Islet precursor cell (in vitro differentiated cells): ENCODE measurements around the gene CHD8.

Source experiments
- DNase-seq: peaks from one replicate; pipeline ENCODE4 v3.0.0-alpha.2; 2018

Gene CHD8

DNA sequence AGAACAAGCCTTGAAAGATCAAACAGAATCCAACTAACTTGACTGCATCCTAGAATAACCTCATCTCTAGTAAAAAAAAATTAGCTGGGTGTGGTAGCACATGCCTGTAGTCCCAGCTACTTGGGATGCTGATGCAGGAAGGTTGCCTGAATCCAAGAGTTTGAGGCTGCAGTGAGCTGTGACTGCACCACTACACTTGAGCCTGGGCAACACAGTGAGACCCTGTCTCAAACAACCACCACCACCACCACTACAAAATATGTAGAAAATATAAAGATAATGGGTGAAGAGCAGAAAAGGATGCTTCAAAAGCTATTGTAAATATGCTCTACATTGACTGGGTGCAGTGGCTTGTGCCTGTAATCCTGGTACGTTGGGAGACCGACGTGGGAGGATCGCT, 99.4 kb downstream of the CHD8 start:
- DNase-seq: no peak

DNA sequence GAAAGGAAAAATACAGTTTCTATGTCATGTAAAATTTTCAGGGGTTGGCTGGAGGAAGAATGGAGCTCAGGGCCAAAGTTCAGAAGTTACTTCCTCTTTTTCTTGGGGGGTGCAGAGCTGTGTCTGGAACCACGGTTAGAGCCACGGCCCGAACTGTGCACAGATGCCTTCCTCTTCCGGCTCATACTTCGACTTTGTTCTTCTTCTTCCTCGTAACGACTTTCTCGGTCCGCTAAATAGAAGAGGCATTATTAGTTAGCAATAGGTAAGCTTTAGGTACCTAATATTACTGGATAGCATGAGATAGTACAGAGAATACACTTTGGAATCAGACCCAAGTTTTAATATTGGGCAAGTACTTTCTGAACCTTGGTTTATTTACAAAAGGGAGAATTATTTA, 103.3 kb downstream of the CHD8 start:
- DNase-seq: no peak

DNA sequence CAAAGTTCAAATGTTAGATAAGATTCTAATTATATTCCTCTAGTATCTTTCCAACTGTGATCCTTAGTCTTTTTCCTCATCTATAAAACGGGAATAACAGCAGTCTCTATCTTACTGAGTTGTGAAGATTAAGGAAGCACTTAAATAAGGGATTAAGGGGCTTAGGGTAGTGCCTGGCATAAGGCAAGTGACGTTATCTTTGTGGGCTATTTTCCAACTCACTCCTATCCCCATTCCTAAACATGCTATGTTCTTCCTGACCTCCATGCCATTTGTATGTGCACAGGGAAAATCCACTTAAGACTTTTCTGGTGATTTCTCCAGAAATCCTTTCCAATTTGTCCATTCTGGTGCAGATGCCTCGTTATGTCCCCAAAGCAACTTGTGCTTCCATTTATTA, 105.4 kb downstream of the CHD8 start:
- DNase-seq: no peak

DNA sequence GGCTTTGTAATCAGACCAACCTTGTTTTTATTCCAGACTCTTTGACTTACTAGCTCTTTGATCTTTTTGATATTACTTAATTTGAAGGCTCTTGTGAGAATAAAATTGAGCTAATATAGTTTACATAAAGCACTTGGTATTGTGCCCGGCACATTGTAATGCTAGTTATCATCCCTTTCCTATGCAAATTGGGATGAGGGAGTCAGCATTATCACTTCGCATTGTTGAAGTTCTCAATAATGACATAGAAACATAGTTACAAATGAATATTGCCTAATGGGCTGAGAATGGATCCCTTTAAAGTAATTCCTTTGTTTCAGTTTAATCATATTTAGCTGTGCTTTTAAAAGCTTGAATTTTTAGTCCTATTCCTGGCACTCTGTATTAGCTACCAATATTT, 108.7 kb downstream of the CHD8 start:
- no peak for DNase-seq

DNA sequence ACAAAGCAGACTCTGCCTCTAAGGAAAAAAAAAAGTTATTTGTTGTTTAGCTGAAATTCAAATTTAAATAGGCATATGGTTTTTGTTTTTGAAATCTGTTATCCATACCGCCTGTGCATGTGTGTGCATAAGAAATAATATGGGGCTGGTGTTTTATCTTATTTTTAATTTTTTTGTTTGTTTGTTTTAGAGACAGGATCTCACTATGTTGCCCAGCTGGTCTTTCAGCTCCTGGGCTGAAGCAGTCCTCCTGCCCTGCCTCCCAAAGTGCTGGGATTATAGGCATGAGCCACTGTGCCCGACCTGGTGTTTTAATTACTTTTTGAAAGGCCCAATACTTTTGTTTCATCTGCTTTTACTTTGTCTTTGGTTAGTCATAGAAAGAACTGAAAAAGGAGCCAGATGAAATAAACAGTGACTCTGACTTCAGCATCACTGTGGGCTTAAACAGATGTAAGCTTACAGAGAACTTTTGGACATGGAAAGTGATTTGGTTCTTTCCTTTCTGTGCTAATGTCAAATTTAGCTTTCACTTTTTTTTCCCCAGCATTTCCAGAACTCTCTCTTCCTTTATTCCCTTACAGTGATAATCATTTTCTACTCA, 109.3 kb downstream of the CHD8 start:
- DNase-seq: no peak

DNA sequence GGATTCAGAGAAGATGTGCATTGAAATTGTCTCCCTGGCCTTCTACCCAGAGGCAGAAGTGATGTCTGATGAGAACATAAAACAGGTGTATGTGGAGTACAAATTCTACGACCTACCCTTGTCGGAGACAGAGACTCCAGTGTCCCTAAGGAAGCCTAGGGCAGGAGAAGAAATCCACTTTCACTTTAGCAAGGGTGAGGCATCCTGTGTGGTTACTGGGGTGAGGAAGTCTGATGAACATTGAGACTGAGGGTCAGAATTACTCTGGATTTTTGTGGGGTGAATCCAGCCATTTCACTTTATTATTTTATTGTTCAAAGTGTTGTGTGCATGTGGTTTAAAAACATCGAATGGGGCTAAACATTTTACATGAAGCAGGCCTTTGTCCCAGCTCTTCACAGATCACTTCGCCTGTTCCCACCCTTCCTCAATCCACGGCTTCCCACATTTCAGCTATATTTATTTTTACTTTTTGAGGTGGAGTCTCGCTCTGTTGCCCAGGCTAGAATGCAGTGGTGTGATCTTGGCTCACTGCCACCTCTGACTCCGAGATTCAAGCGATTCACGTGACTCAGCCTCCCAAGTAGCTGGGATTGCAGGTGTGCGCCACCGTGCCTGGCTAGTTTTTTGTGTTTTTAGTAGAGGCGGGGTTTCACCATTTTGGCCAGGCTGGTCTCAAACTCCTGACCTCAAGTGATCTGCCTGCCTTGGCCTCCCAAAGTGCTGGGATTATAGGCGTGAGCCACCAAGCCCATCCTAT, 112.7 kb downstream of the CHD8 start:
- DNase-seq: no peak
